BJ (cell line): ENCODE measurements around the gene WNT5A. TPM values are rescaled to one million over a fixed set of nuclear protein-coding genes. Genes with fewer than 3 reads are reported as not detected.

Experiments
- CTCF ChIA-PET: fragments of 350-600 bp; formaldehyde crosslinking; extraction: SDS; loops from one replicate; lab custom pipeline; 2021; ENCODE audit warnings: antibody characterized with exemption, inconsistent platforms; lab: Yijun Ruan, JAX
- POLR2A ChIA-PET: fragments of 300-600 bp; sonication (Branson Sonifier 250); formaldehyde crosslinking; extraction: SDS; loops from one replicate; lab custom pipeline; 2021; ENCODE audit warnings: antibody characterized with exemption; lab: Charles Lee
- DNase-seq: peaks from one replicate; pipeline ENCODE4 v3.0.0-alpha.2; 2011; ENCODE audit warnings: low read depth
- H3K27me3 ChIP-seq: 2 replicates; pipeline ENCODE4 v1.6.0; 2011; ENCODE audit warnings: low read length; ENCODE audit not compliant: control insufficient read depth, insufficient read depth
- H3K36me3 ChIP-seq: 2 replicates; pipeline ENCODE4 v1.5.1; 2011; ENCODE audit warnings: low read length; ENCODE audit not compliant: control insufficient read depth, insufficient read depth
- H3K4me3 ChIP-seq: 2 replicates; pipeline ENCODE4 v1.5.1; 2011; ENCODE audit warnings: low read depth, mild to moderate bottlenecking, control low read depth, low read length
- polyA plus RNA-seq: library from polyadenylated mRNA; depleted of rRNA; stranded (reverse); fragments of >200 nt; gene quantifications from 2 replicates; pipeline ENCODE4 v1.2.3, GENCODE V29; 2011
- TF ChIP-seq, protein P1 (sequence below): IDR thresholded peaks from 2 replicates; pipeline ENCODE4 v1.5.1; 2011; ENCODE audit warnings: low read depth, mild to moderate bottlenecking, control low read depth, inconsistent platforms, low read length, moderate library complexity; ENCODE audit not compliant: insufficient read depth

The WNT5A gene
- polyA plus RNA-seq, 1 experiment, result 627 TPM

DNA sequence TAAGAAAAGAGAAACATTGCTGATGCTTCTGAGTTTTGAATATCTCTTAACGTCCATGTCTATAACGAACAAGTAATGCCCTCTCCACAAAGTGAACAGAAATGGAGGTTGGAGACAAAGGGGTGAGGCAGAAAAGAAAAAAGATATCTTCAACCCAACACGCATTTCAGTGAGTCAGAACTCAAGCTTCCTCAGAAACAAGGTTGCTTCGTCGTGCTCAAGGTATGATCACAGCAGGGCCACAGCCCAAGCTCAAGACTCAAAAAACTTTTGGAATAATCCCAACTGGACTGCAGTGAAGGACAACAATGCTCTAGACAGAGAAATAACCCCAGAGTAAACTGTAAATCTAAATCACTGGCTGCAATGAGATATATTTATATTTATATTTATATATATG, 18.9 kb downstream of the WNT5A start:
- Histone ChIP-seq H3K36me3 (peaks cover 30% of the 10 kb centered on the region), H3K4me3 (no peak overlapping the region), H3K27me3 (no peaks in the 10 kb centered on the region)
- ChIA-PET CTCF (interaction anchor here (1.7 kb wide), 1 partner anchor 296 kb away, joined by 4 read pairs; no protein-coding TSS in a partner anchor), POLR2A (interaction anchor here (0.5 to 1.3 kb wide), 4 partner anchors 254 to 586 kb away, joined by 3 to 6 read pairs (median 4); no protein-coding TSS in a partner anchor)
- no peak for DNase-seq
- TF ChIP-seq, protein P1, sequence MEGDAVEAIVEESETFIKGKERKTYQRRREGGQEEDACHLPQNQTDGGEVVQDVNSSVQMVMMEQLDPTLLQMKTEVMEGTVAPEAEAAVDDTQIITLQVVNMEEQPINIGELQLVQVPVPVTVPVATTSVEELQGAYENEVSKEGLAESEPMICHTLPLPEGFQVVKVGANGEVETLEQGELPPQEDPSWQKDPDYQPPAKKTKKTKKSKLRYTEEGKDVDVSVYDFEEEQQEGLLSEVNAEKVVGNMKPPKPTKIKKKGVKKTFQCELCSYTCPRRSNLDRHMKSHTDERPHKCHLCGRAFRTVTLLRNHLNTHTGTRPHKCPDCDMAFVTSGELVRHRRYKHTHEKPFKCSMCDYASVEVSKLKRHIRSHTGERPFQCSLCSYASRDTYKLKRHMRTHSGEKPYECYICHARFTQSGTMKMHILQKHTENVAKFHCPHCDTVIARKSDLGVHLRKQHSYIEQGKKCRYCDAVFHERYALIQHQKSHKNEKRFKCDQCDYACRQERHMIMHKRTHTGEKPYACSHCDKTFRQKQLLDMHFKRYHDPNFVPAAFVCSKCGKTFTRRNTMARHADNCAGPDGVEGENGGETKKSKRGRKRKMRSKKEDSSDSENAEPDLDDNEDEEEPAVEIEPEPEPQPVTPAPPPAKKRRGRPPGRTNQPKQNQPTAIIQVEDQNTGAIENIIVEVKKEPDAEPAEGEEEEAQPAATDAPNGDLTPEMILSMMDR, result no peak

DNA sequence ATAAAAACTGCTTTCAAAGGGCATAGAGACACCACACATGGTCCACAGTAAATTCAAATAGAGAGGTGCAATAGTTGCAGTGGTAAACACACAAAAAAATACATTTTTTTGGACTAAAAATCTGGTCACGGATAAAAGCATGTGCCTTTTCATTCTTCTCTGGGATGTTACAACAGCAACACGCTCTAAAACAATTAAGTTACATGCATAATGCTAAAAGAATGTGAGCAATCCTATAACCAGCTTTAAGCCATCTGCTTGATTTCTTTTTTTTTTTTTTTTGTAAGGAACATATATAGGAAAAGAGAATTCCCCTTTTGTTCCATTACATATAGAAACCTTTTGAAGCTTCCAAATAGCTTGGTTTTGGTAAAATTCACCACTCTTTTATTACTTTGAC, 20.0 kb downstream of the WNT5A start:
- DNase-seq, result no peak
- TF ChIP-seq, protein P1, result no peak
- no peak overlapping the region for H3K4me3 ChIP-seq
- peaks cover 23% of the 10 kb centered on the region for H3K36me3 ChIP-seq
- ChIA-PET POLR2A (interaction anchor here (0.6 kb wide), 2 partner anchors 126 to 688 kb away, joined by 5 read pairs; no protein-coding TSS in a partner anchor), CTCF (no interaction called here)
- no peaks in the 10 kb centered on the region for H3K27me3 ChIP-seq

DNA sequence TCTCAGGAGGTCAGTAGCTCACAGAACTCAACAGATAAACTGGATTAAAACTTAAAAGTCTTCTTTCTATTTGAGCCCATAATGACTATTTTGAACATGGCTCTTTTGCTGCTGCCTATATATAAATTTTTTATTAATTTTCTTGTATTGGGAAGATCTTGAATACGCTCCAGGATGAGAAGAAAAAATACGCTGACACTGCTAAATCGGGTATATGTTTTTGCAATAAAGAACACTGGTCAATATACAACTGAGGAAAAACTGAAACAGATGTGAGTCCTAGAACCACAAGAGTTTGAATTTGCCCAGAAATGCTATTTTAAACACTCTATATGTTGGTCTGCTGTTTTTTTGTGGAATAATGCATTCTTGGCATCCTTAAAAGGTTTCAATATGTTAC, 20.6 kb downstream of the WNT5A start:
- Histone ChIP-seq H3K27me3 (no peaks in the 10 kb centered on the region), H3K4me3 (no peak overlapping the region), H3K36me3 (peaks cover 19% of the 10 kb centered on the region)
- DNase-seq, result no peak
- ChIA-PET POLR2A (interaction anchor here (0.6 kb wide), 1 partner anchor 687 kb away, joined by 5 read pairs; no protein-coding TSS in a partner anchor), CTCF (interaction anchor here (1.0 kb wide), 1 partner anchor 1528 kb away, joined by 5 read pairs; no protein-coding TSS in a partner anchor)
- TF ChIP-seq, protein P1, result no peak

DNA sequence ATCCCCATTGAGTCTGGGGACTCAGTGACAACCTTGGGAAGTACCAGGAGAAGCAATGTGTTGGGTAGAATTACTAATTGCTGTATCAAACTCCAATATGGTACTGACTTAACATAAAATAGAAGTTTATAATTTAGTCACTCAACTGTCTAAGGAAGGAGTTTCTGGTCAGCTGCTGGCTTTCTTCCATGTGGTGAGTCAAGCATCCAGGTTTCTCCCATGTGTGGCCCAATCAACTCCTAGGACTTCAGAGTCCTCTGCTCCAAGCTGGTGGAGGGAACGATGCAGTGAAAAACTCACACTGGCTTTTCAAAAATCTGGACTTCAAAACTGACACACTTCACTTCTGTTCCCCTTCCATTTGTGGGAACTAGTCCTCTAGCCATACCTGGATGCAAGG, 25.2 kb downstream of the WNT5A start:
- Histone ChIP-seq H3K4me3 (no peak overlapping the region), H3K27me3 (no peaks in the 10 kb centered on the region), H3K36me3 (no peaks in the 10 kb centered on the region; the same call in 1 of the 2 replicates)
- ChIA-PET CTCF (interaction anchor here (0.6 kb wide), 1 partner anchor 510 kb away, joined by 3 read pairs; no protein-coding TSS in a partner anchor), POLR2A (interaction anchor here (0.6 to 0.9 kb wide), 2 partner anchors 45 to 132 kb away, joined by 3 to 4 read pairs; no protein-coding TSS in a partner anchor)
- no peak for DNase-seq
- TF ChIP-seq, protein P1, result no peak

DNA sequence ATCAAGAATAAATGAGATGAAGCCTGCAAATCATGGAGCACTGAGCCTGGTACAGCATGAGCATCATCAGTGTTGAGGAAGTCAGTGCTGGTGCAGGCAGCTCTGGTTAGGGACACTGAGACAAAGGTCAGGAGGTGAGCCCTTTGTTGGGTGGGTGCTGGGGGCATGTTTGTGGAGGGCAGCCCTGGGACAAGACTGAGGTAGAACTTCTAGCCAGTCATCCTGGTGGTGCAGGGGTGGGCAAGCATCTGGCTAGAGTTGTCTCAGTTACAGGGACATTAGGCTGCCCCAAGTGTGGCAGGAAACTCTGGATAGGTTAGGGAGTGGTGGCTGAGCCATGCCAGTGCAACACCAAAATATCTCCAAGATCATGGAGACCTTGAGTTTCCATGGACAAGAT, 27.3 kb downstream of the WNT5A start:
- POLR2A ChIA-PET, result no interaction called here
- H3K36me3 ChIP-seq, result no peaks in the 10 kb centered on the region; the same call in 1 of the 2 replicates
- TF ChIP-seq, protein P1, result no peak
- no peaks in the 10 kb centered on the region for H3K27me3 ChIP-seq
- no peak overlapping the region for H3K4me3 ChIP-seq
- CTCF ChIA-PET, result no interaction called here
- no peak for DNase-seq
